OCI-LY7 (cell line): Measurements from ENCODE around the gene CLEC4G. TPM values are rescaled to one million over a fixed set of nuclear protein-coding genes. Genes with fewer than 3 reads are reported as not detected.
"Not testable (repeated sequence)": the region's sequence is repeated elsewhere in the genome, so short reads cannot be mapped to it uniquely, and the experiment has no call there.

Experiments used
- BruUV-seq: library from RNA; stranded (reverse); fragments of 400-500 nt; replicated peaks from 2 replicates; lab custom pipeline; 2021; lab: Mats Ljungman, UMichigan
- CTCF ChIA-PET: fragments of 300-600 bp; sonication (Branson Sonifier 250); formaldehyde crosslinking; loops from one replicate; lab custom pipeline; 2022; ENCODE audit warnings: antibody characterized with exemption; ENCODE audit not compliant: unreplicated experiment; lab: Charles Lee
- POLR2A ChIA-PET: fragments of 300-600 bp; sonication (Branson Sonifier 250); formaldehyde crosslinking; loops from one replicate; lab custom pipeline; 2022; ENCODE audit warnings: antibody characterized with exemption; lab: Charles Lee
- DNase-seq: peaks from one replicate; pipeline ENCODE4 v3.0.0-alpha.2; 2015; ENCODE audit warnings: low spot score
- H2AFZ ChIP-seq: fragments of 200-600 bp; sonication (generic), shearing (Covaris generic); 2 replicates; pipeline ENCODE4 v1.6.1; 2014; ENCODE audit warnings: mild to moderate bottlenecking, antibody characterized with exemption, low read length, moderate library complexity
- H3K27ac ChIP-seq: fragments of 200-600 bp; sonication (generic); 2 replicates; pipeline ENCODE4 v1.5.1; 2014; ENCODE audit warnings: mixed run types, low read depth, mild to moderate bottlenecking, moderate library complexity, low read length, inconsistent platforms; ENCODE audit not compliant: poor library complexity, severe bottlenecking
- H3K36me3 ChIP-seq: fragments of 200-600 bp; sonication (generic); 2 replicates; pipeline ENCODE4 v1.6.1; 2014; ENCODE audit warnings: mild to moderate bottlenecking, antibody characterized with exemption, low read length, moderate library complexity, mixed read lengths; ENCODE audit not compliant: insufficient read depth
- H3K4me1 ChIP-seq: fragments of 200-600 bp; sonication (generic); 2 replicates; pipeline ENCODE4 v1.5.1; 2014; ENCODE audit warnings: mild to moderate bottlenecking, low read length; ENCODE audit not compliant: insufficient read depth, poor library complexity, severe bottlenecking
- H3K4me2 ChIP-seq: fragments of 200-600 bp; sonication (generic); 2 replicates; pipeline ENCODE4 v1.6.1; 2014; ENCODE audit warnings: mild to moderate bottlenecking, low read length
- H3K4me3 ChIP-seq: fragments of 200-600 bp; sonication (generic); 2 replicates; pipeline ENCODE4 v1.5.1; 2014; ENCODE audit warnings: mild to moderate bottlenecking, low read depth, low read length; ENCODE audit not compliant: poor library complexity, severe bottlenecking
- H3K79me2 ChIP-seq: fragments of 200-600 bp; sonication (generic); 2 replicates; pipeline ENCODE4 v1.6.1; 2016; ENCODE audit warnings: low read depth, mild to moderate bottlenecking, low read length, moderate library complexity, mixed read lengths; ENCODE audit not compliant: insufficient read depth
- H3K9me2 ChIP-seq: fragments of 200-600 bp; sonication (generic); 2 replicates; pipeline ENCODE4 v1.6.1; 2016; ENCODE audit warnings: mild to moderate bottlenecking, low read length, mixed read lengths; ENCODE audit not compliant: insufficient read depth
- H3K9me3 ChIP-seq: fragments of 200-600 bp; sonication (generic); 2 replicates; pipeline ENCODE4 v1.6.1; 2014; ENCODE audit warnings: mild to moderate bottlenecking, mixed run types, low read length, mixed read lengths
- H4K20me1 ChIP-seq: fragments of 200-600 bp; sonication (generic); 2 replicates; pipeline ENCODE4 v1.6.1; 2014; ENCODE audit warnings: mild to moderate bottlenecking, antibody characterized with exemption, low read length, moderate library complexity, mixed read lengths; ENCODE audit not compliant: insufficient read depth
- CTCF ChIP-seq: fragments of 200-600 bp; sonication (generic); conservative IDR thresholded peaks from 2 replicates; pipeline ENCODE4 v1.5.1; 2014; ENCODE audit warnings: mild to moderate bottlenecking, antibody characterized with exemption, low read length, moderate library complexity, mixed read lengths
- EZH2phosphoT487 ChIP-seq: fragments of 200-600 bp; sonication (generic); IDR thresholded peaks from 2 replicates; pipeline ENCODE4 v1.6.1; 2018; ENCODE audit warnings: low read depth, borderline replicate concordance, mild to moderate bottlenecking, mixed run types, antibody characterized with exemption, low read length, moderate library complexity, mixed read lengths
- intact Hi-C: fragments of 100-400 bp; cut with micrococcal nuclease; formaldehyde crosslinking; loops from one replicate; pipeline ENCODE4 v1.10.0; 2022; ENCODE audit not compliant: unreplicated experiment
- total RNA-seq, 2 experiments: library from RNA; depleted of rRNA in 1 of 2; stranded (reverse); fragments of >200 nt in 1 of 2; shearing (Covaris generic) in 1 of 2; gene quantifications; 2 replicates each; pipeline ENCODE4 v1.2.3, GENCODE V29; 2014 to 2022

CLEC4G gene
- total RNA-seq, 2 experiments from 2014 or later = not detected

GRCh38 chr19:7746903-7747884 lies 15.3 kb upstream of the CLEC4G start, which contains the start of gene CD209:
Gene CD209, minus strand, starts transcription at chr19:7747534. Its CDS starts 23 bp downstream, at chr19:7747511.
- H3K4me3 ChIP-seq = no peak within 1 kb of the TSS
- no peak for DNase-seq
- TF ChIP-seq EZH2phosphoT487 = no peak
- TF ChIP-seq CTCF = no peak
- peaks cover 12% of the 10 kb centered on the region for H3K4me1 ChIP-seq
- H3K4me2 ChIP-seq = no peak within 1 kb of the TSS
- H3K9me2 ChIP-seq = no peaks in the 10 kb centered on the region
- H3K36me3 ChIP-seq = no peaks in the 10 kb centered on the region
- no peaks in the 10 kb centered on the region for H3K9me3 ChIP-seq
- no peaks in the 10 kb centered on the region for H4K20me1 ChIP-seq
- ChIA-PET CTCF (no interaction called here), POLR2A (interaction anchor here (0.5 kb wide), 1 partner anchor 22 kb away, joined by 3 read pairs; no protein-coding TSS in a partner anchor)
- no peak within 1 kb of the TSS for H2AFZ ChIP-seq
- no peaks in the 10 kb centered on the region for H3K79me2 ChIP-seq
- no TSS peak for BruUV-seq
- no peak within 1 kb of the TSS for H3K27ac ChIP-seq
- intact Hi-C loops = no loop called here

GRCh38 chr19:7746306-7746705 lies 14.4 kb upstream of the CLEC4G start:
- H4K20me1 ChIP-seq, intact Hi-C loops, H2AFZ ChIP-seq, BruUV-seq, H3K27ac ChIP-seq, DNase-seq, H3K79me2 ChIP-seq, H3K4me2 ChIP-seq, H3K36me3 ChIP-seq, POLR2A ChIA-PET, H3K4me3 ChIP-seq, H3K9me3 ChIP-seq, CTCF ChIA-PET, H3K9me2 ChIP-seq: not testable (repeated sequence)
- peaks cover 12% of the 10 kb centered on the region for H3K4me1 ChIP-seq

GRCh38 chr19:7744871-7745650 lies 13.2 kb upstream of the CLEC4G start:
- Histone ChIP-seq H3K79me2 (no peaks in the 10 kb centered on the region), H2AFZ (no peak overlapping the region), H3K9me2 (no peaks in the 10 kb centered on the region), H3K4me2 (no peak overlapping the region), H3K9me3 (no peaks in the 10 kb centered on the region), H3K4me1 (peaks cover 12% of the 10 kb centered on the region), H3K36me3 (no peaks in the 10 kb centered on the region), H4K20me1 (no peaks in the 10 kb centered on the region), H3K27ac (no peak overlapping the region), H3K4me3 (no peak overlapping the region)
- no TSS peak for BruUV-seq
- TF ChIP-seq CTCF (no peak), EZH2phosphoT487 (no peak)
- ChIA-PET CTCF (interaction anchor here (1.3 kb wide), 1 partner anchor 140 kb away, joined by 5 read pairs; no protein-coding TSS in a partner anchor), POLR2A (interaction anchor here (0.7 kb wide), 1 partner anchor 19 kb away, joined by 3 read pairs; no protein-coding TSS in a partner anchor)
- intact Hi-C loops = no loop called here
- no peak for DNase-seq
